Measurements from ENCODE around the gene ACAP2.

ACAP2 gene

GRCh38 chr3:195263193-195263924 is 179.5 kb downstream of the ACAP2 start:
- DNase-seq (ENCODE audit: extremely low read depth in 1 of 2, low read depth in 1 of 2), result no peak

GRCh38 chr3:195261925-195262324 is 180.9 kb downstream of the ACAP2 start:
- no peak for DNase-seq (ENCODE audit: extremely low read depth in 1 of 2, low read depth in 1 of 2)

GRCh38 chr3:195260280-195260905 is 182.4 kb downstream of the ACAP2 start:
- no peak for DNase-seq (ENCODE audit: extremely low read depth in 1 of 2, low read depth in 1 of 2)

GRCh38 chr3:195259475-195260279 is 183.1 kb downstream of the ACAP2 start:
- peak; percentile 87 to 89 for DNase-seq (ENCODE audit: extremely low read depth in 1 of 2, low read depth in 1 of 2)

- DNase-seq (ENCODE audit: extremely low read depth in 1 of 2, low read depth in 1 of 2), result no peak
Observed at GRCh38 chr3:195259154-195259474, 183.7 kb downstream of the ACAP2 start.

GRCh38 chr3:195258449-195259153 is 184.2 kb downstream of the ACAP2 start:
- DNase-seq (ENCODE audit: extremely low read depth in 1 of 2, low read depth in 1 of 2), result no peak

GRCh38 chr3:195257454-195258448 is 185.1 kb downstream of the ACAP2 start:
- DNase-seq (ENCODE audit: extremely low read depth in 1 of 2, low read depth in 1 of 2), result no peak

- DNase-seq (ENCODE audit: extremely low read depth in 1 of 2, low read depth in 1 of 2), result no peak
Observed at GRCh38 chr3:195256639-195257453, 186.0 kb downstream of the ACAP2 start.

GRCh38 chr3:195255571-195256501 is 187.0 kb downstream of the ACAP2 start:
- DNase-seq (ENCODE audit: extremely low read depth in 1 of 2, low read depth in 1 of 2), result no peak

GRCh38 chr3:195255176-195255500 is 187.7 kb downstream of the ACAP2 start:
- no peak for DNase-seq (ENCODE audit: extremely low read depth in 1 of 2, low read depth in 1 of 2)

GRCh38 chr3:195254454-195255175 is 188.2 kb downstream of the ACAP2 start:
- DNase-seq (ENCODE audit: extremely low read depth in 1 of 2, low read depth in 1 of 2), result no peak

- no peak for DNase-seq (ENCODE audit: extremely low read depth in 1 of 2, low read depth in 1 of 2)
Observed at GRCh38 chr3:195253923-195254432, 188.8 kb downstream of the ACAP2 start.

- DNase-seq (ENCODE audit: extremely low read depth in 1 of 2, low read depth in 1 of 2), result peak in 1 of 2 donors; percentile 11
Observed at GRCh38 chr3:195251336-195252065, 191.3 kb downstream of the ACAP2 start.

GRCh38 chr3:195250473-195251251 is 192.2 kb downstream of the ACAP2 start:
- DNase-seq (ENCODE audit: extremely low read depth in 1 of 2, low read depth in 1 of 2), result no peak

GRCh38 chr3:195249858-195250464 is 192.9 kb downstream of the ACAP2 start:
- no peak for DNase-seq (ENCODE audit: extremely low read depth in 1 of 2, low read depth in 1 of 2)
